K562 (cell line): ENCODE results near the gene GORASP1. TPM values are rescaled to one million over a fixed set of nuclear protein-coding genes. Genes with fewer than 3 reads are reported as not detected.

Source experiments
- ERF ChIP-seq: fragments of 450-650 bp; formaldehyde crosslinking; IDR thresholded peaks from 2 replicates; pipeline ENCODE4 v1.4.0; 2020; ENCODE audit warnings: mild to moderate bottlenecking, mixed read lengths
- HOMEZ ChIP-seq: fragments of 250-450 bp; sonication (Bioruptor Pico); IDR thresholded peaks from 2 replicates; pipeline ENCODE4 v1.4.0; 2020; ENCODE audit warnings: mild to moderate bottlenecking, moderate library complexity
- JUND ChIP-seq, 2 experiments: IDR thresholded peaks; 2 replicates in 1 of 2; 3 replicates in 1 of 2; pipeline ENCODE4 v1.6.1; 2011; ENCODE audit warnings: borderline replicate concordance in 2 of 2, low read depth in 2 of 2, low read length in 2 of 2, improper control_type of control experiment in 1 of 2, missing biosample characterization in 1 of 2, missing genetic modification characterization in 1 of 2, missing genetic modification reagents in 1 of 2
- NR2C2 ChIP-seq, 2 experiments: fragments of 200-800 bp in 1 of 2; sonication (Bioruptor generic) in 1 of 2; sonication (generic) in 1 of 2; formaldehyde crosslinking in 1 of 2; IDR thresholded peaks; 2 replicates each; pipeline versions ENCODE4 v1.6.1 to v1.8.0; 2016 to 2022; ENCODE audit warnings: mild to moderate bottlenecking in 1 of 2, missing compliant biosample characterization in 1 of 2, missing genetic modification characterization in 1 of 2, missing genetic modification reagents in 1 of 2
- PKNOX1 ChIP-seq: fragments of 450-650 bp; IDR thresholded peaks from 2 replicates; pipeline ENCODE4 v1.6.1; 2016
- POLR2A ChIP-seq: fragments of 450-650 bp; conservative IDR thresholded peaks from 2 replicates; pipeline ENCODE4 v1.6.1; 2016
- TCF7L2 ChIP-seq: fragments of 150-350 bp; IDR thresholded peaks from 2 replicates; pipeline ENCODE4 v1.6.1; 2016; ENCODE audit warnings: low read depth, mild to moderate bottlenecking, low read length, moderate library complexity
- TEAD1 ChIP-seq, 2 experiments: fragments of 450-650 bp in 1 of 2; sonication (generic) in 1 of 2; formaldehyde crosslinking; IDR thresholded peaks; 2 replicates each; pipeline versions ENCODE4 v1.4.0 to v1.8.0; 2020 to 2022; ENCODE audit warnings: mild to moderate bottlenecking in 2 of 2, missing genetic modification reagents in 1 of 2
- THAP7 ChIP-seq: fragments of 250-450 bp; sonication (Bioruptor Pico); IDR thresholded peaks from 2 replicates; pipeline ENCODE4 v1.5.0; 2021
- UBTF ChIP-seq, 2 experiments: IDR thresholded peaks; 2 replicates each; pipeline ENCODE4 v1.6.1; 2012; ENCODE audit warnings: improper control_type of control experiment in 2 of 2, low read depth in 2 of 2, low read length in 2 of 2, borderline replicate concordance in 1 of 2
- ZBTB2 ChIP-seq: fragments of 450-650 bp; IDR thresholded peaks from 2 replicates; pipeline ENCODE4 v1.6.1; 2016; ENCODE audit warnings: antibody characterized with exemption
- ZBTB49 ChIP-seq: sonication (generic); formaldehyde crosslinking; IDR thresholded peaks from 2 replicates; pipeline ENCODE4 v1.8.0; 2022; ENCODE audit warnings: missing genetic modification reagents, mild to moderate bottlenecking, borderline replicate concordance
- ZNF175 ChIP-seq: fragments of 200-800 bp; sonication (Bioruptor generic); IDR thresholded peaks from 2 replicates; pipeline ENCODE4 v1.6.1; 2016; ENCODE audit warnings: low read depth, mild to moderate bottlenecking, missing genetic modification characterization, missing compliant biosample characterization
- ZNF561 ChIP-seq: fragments of 450-650 bp; formaldehyde crosslinking; conservative IDR thresholded peaks from 2 replicates; pipeline ENCODE4 v1.4.0; 2020; ENCODE audit warnings: mild to moderate bottlenecking, moderate library complexity
- polyA plus RNA-seq, 8 experiments: library from polyadenylated mRNA; depleted of rRNA in 4 of 8; stranded (reverse) in 5 of 8; unstranded in 3 of 8; fragments of >200 nt; fragmentation: Nextera tagmentation in 2 of 8; fragmentation: Illumina TruSeq in 1 of 8; extraction: Ambion mirVana in 2 of 8; extraction: Trizol in 1 of 8; gene quantifications; 2 replicates each; pipeline versions ENCODE4 v1.2.1 to v1.2.3, GENCODE V29; 2011 to 2014; ENCODE audit warnings: inconsistent platforms in 1 of 8, missing spikeins in 1 of 8
- total RNA-seq, 7 experiments: library from RNA; depleted of rRNA in 6 of 7; stranded (reverse); fragments of >200 nt in 6 of 7; fragmentation: Illumina TruSeq in 2 of 7; extraction: Trizol in 2 of 7; gene quantifications; 2 replicates each; pipeline versions ENCODE4 v1.2.1 to v1.2.3, GENCODE V29; 2011 to 2021; ENCODE audit warnings: low replicate concordance in 1 of 7

The GORASP1 gene
- total and polyA plus RNA-seq, 9 of the 15 experiments (the other 6 are each of a cell fraction or from before 2014, with no cell fraction given): 8.4 to 87.9 (median 67.6) TPM

- TF ChIP-seq PKNOX1 (peak; percentile 32; the same call in 1 of the 2 replicates), ZBTB49 (CRISPR knock-in tag) (no peak), UBTF (IDR thresholded peaks at IDR 0.05; ENCODE audit: borderline replicate concordance in 1 of 2, low read depth in 2 of 2, low read length in 2 of 2) (no peak), ZBTB2 (peak; percentile 37; the same call in 1 of the 2 replicates), THAP7 (CRISPR knock-in tag) (no peak), TEAD1 (CRISPR knock-in tag; IDR thresholded peaks at IDR 0.05) (0 out of 4 replicates have a peak, but pooled peaks of 1 of the 2 experiments have one; percentile 33), ZNF561 (CRISPR knock-in tag) (no peak), TCF7L2 (no peak), HOMEZ (no peak), ERF (0 out of 2 replicates have a peak, but pooled peaks have one; percentile 28), POLR2A (no peak; the same call in 1 of the 2 replicates), ZNF175 (CRISPR knock-in tag) (no peak), NR2C2 (CRISPR knock-in tag; IDR thresholded peaks at IDR 0.05) (peak; percentile 65; the same call in 1 of the 2 replicates), NR2C2 (tag; IDR thresholded peaks at IDR 0.05) (no peak), JUND (IDR thresholded peaks at IDR 0.05; ENCODE audit: borderline replicate concordance, low read depth, low read length) (peak; percentile 95), JUND (tag; IDR thresholded peaks at IDR 0.05; ENCODE audit: borderline replicate concordance, low read depth, low read length) (peak; percentile 92; the same call in 2 of the 3 replicates)
Observed at GRCh38 chr3:39146611-39147591, 39.5 kb upstream of the GORASP1 start (continued).
